ENCODE data around the gene SOX10. TPM values are rescaled to one million over a fixed set of nuclear protein-coding genes. Genes with fewer than 3 reads are reported as not detected.

SOX10 gene
- total and polyA plus RNA-seq, 4 donors = 0.08 to 5.9 (median 2.6) TPM; not detected in 1

- ATAC-seq (ENCODE audit: low FRiP score) (no peak), DNase-seq (no peak)
- Histone ChIP-seq H3K9me3 (ENCODE audit: control insufficient read depth, low read length) (no peaks in the 10 kb centered on the region), H3K27ac (ENCODE audit: low read depth in 1 of 2, low read length in 2 of 2) (no peak overlapping the region), H3K27me3 (ENCODE audit: control insufficient read depth in 1 of 2, insufficient read depth in 2 of 2, low read length in 1 of 2) (no peaks in the 10 kb centered on the region), H3K4me3 (ENCODE audit: low read length in 2 of 2) (no peak overlapping the region), H3K4me1 (ENCODE audit: control insufficient read depth in 1 of 2, insufficient read depth in 2 of 2, low read length in 2 of 2) (no peaks in the 10 kb centered on the region), H3K36me3 (ENCODE audit: control insufficient read depth in 1 of 2, insufficient read depth in 2 of 2, low read length in 1 of 2) (no peaks in the 10 kb centered on the region)
- intact Hi-C loops (cut with DNase I) = no loop called here
- 93 to 95% methylated on average over 12 of the region's 12 CpGs for WGBS, 2 donors
These were observed 33.9 kb upstream of the SOX10 start for GRCh38 chr22:38017939-38018885.

GRCh38 chr22:38017272-38017920 lies 33.0 kb upstream of the SOX10 start:
- no peak overlapping the region for H3K4me3 ChIP-seq (ENCODE audit: low read length in 2 of 2)
- H3K27ac ChIP-seq (ENCODE audit: low read depth in 1 of 2, low read length in 2 of 2) = no peak overlapping the region
- intact Hi-C loops (cut with DNase I) = no loop called here
- H3K9me3 ChIP-seq (ENCODE audit: control insufficient read depth, low read length) = no peaks in the 10 kb centered on the region
- H3K36me3 ChIP-seq (ENCODE audit: control insufficient read depth in 1 of 2, insufficient read depth in 2 of 2, low read length in 1 of 2) = no peaks in the 10 kb centered on the region
- no peaks in the 10 kb centered on the region for H3K27me3 ChIP-seq (ENCODE audit: control insufficient read depth in 1 of 2, insufficient read depth in 2 of 2, low read length in 1 of 2)
- peak; percentile 89 to 94 for DNase-seq
- H3K4me1 ChIP-seq (ENCODE audit: control insufficient read depth in 1 of 2, insufficient read depth in 2 of 2, low read length in 2 of 2) = no peaks in the 10 kb centered on the region
- ATAC-seq (ENCODE audit: low FRiP score) = peak; percentile 62
- WGBS, 2 donors = 55 to 56% methylated on average over 7 of the region's 7 CpGs

- Histone ChIP-seq H3K9me3 (ENCODE audit: control insufficient read depth, low read length) (no peaks in the 10 kb centered on the region), H3K27me3 (ENCODE audit: control insufficient read depth in 1 of 2, insufficient read depth in 2 of 2, low read length in 1 of 2) (no peaks in the 10 kb centered on the region), H3K4me3 (ENCODE audit: low read length in 2 of 2) (no peak overlapping the region), H3K36me3 (ENCODE audit: control insufficient read depth in 1 of 2, insufficient read depth in 2 of 2, low read length in 1 of 2) (no peaks in the 10 kb centered on the region), H3K4me1 (ENCODE audit: control insufficient read depth in 1 of 2, insufficient read depth in 2 of 2, low read length in 2 of 2) (no peaks in the 10 kb centered on the region), H3K27ac (ENCODE audit: low read depth in 1 of 2, low read length in 2 of 2) (no peak overlapping the region)
- peak; percentile 45 for ATAC-seq (ENCODE audit: low FRiP score)
- intact Hi-C loops (cut with DNase I) = no loop called here
- DNase-seq = no peak
- WGBS, 2 donors = 40 to 42% methylated on average over 30 to 33 of the region's 33 CpGs
These were observed 32.1 kb upstream of the SOX10 start for GRCh38 chr22:38016182-38017151.

DNA sequence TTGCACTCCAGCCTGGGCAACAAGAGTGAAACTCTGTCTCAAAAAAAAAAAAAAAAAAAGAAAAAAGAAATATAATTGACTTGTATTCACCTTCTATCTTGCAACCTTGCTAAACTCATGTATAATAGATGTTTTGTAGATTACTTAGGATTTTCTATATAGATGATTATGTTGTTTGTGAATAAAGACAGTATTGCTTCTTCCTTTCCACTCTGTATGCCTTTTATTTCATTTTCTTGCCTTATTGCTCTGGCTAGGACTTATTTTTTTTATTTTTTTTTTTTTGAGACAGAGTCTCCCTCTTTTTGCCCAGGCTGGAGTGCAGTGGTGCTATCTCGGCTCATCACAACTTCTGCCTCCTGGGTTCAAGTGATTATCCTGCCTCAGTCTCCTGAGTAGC lies 29.7 kb upstream of the SOX10 start:
- no peak for ATAC-seq (ENCODE audit: low FRiP score)

DNA sequence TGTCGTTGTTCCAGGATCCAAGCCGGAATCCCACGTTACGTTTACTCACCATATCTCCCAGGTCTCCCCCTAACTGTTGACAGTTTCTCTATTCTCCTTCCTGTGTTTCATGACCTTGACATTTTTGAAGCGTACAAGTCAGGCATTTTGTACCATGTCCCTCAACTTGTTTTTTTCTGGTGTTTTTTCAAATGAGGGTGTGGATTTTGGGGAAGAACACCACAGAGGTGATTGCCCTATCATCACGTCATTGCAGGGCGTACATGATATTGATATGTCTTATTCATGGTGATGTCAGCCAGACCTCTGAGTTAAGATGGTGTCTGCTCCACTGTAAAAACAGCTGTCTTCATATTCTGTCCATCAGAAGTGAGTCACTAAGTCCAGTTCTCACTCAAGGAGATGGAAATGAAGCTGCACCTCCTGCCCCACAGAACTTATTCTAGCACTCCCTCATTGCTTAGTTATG lies 28.3 kb upstream of the SOX10 start:
- Histone ChIP-seq H3K4me3 (ENCODE audit: low read length in 2 of 2) (no peak overlapping the region), H3K27ac (ENCODE audit: low read depth in 1 of 2, low read length in 2 of 2) (no peak overlapping the region), H3K27me3 (ENCODE audit: control insufficient read depth in 1 of 2, insufficient read depth in 2 of 2, low read length in 1 of 2) (no peaks in the 10 kb centered on the region), H3K4me1 (ENCODE audit: control insufficient read depth in 1 of 2, insufficient read depth in 2 of 2, low read length in 2 of 2) (no peaks in the 10 kb centered on the region), H3K9me3 (ENCODE audit: control insufficient read depth, low read length) (no peaks in the 10 kb centered on the region), H3K36me3 (ENCODE audit: control insufficient read depth in 1 of 2, insufficient read depth in 2 of 2, low read length in 1 of 2) (no peaks in the 10 kb centered on the region)
- no peak for ATAC-seq (ENCODE audit: low FRiP score)
- 85 to 88% methylated on average over 7 of the region's 7 CpGs for WGBS, 2 donors
- DNase-seq = no peak
- intact Hi-C loops (cut with DNase I) = no loop called here

More for the DNA sequence above, 29.7 kb upstream of the SOX10 start:
- intact Hi-C loops (cut with DNase I) = no loop called here
- Histone ChIP-seq H3K9me3 (ENCODE audit: control insufficient read depth, low read length) (no peaks in the 10 kb centered on the region), H3K27me3 (ENCODE audit: control insufficient read depth in 1 of 2, insufficient read depth in 2 of 2, low read length in 1 of 2) (no peaks in the 10 kb centered on the region), H3K36me3 (ENCODE audit: control insufficient read depth in 1 of 2, insufficient read depth in 2 of 2, low read length in 1 of 2) (no peaks in the 10 kb centered on the region), H3K4me1 (ENCODE audit: control insufficient read depth in 1 of 2, insufficient read depth in 2 of 2, low read length in 2 of 2) (no peaks in the 10 kb centered on the region), H3K27ac (ENCODE audit: low read depth in 1 of 2, low read length in 2 of 2) (no peak overlapping the region), H3K4me3 (ENCODE audit: low read length in 2 of 2) (no peak overlapping the region)
- no peak for DNase-seq
- 100% methylated on average over 1 of the region's 1 CpG for WGBS, 2 donors

DNA sequence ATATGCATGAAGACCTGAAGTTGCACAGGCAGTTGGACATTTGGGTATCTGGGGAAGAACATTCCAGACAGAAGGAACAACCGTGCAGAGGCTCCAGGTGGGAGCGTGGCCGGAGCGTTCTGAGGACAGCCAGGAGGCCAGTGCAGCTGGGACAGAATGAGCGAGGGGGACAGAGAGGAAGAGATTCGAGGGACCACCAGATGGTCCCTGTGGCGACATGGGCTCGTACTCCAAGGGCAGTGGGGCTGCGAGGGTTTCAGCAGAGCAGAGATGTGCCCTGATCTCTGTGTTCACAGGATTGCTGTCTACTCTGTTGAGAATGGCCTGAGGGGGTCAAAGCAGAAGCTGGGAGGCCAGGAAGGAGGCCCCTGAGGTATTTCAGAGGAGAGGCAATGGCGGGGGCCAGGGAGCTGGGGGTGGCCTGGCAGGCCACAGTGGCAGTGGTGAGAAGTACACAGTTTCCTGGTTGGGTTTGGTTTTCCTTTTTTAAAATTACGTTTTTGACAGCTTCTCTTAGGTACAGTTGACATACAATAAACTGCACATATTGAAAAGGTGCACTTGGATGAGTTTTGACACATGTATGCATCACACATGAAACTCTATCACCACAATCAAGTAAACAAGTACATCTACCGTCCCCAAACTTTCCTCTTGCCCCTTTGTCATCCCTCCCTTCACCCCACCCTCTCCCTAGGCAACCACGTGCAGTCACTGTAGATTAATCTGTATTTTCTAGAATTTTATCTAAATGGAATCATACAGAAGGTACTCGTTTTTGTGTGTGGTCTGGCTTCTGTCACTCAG lies 24.8 kb upstream of the SOX10 start:
- peak in 1 of 2 donors; percentile 66 for DNase-seq
- Histone ChIP-seq H3K36me3 (ENCODE audit: control insufficient read depth in 1 of 2, insufficient read depth in 2 of 2, low read length in 1 of 2) (no peaks in the 10 kb centered on the region), H3K27me3 (ENCODE audit: control insufficient read depth in 1 of 2, insufficient read depth in 2 of 2, low read length in 1 of 2) (no peaks in the 10 kb centered on the region), H3K27ac (ENCODE audit: low read depth in 1 of 2, low read length in 2 of 2) (no peak overlapping the region), H3K4me1 (ENCODE audit: control insufficient read depth in 1 of 2, insufficient read depth in 2 of 2, low read length in 2 of 2) (no peaks in the 10 kb centered on the region), H3K9me3 (ENCODE audit: control insufficient read depth, low read length) (no peaks in the 10 kb centered on the region), H3K4me3 (ENCODE audit: low read length in 2 of 2) (no peak overlapping the region)
- 79 to 83% methylated on average over 14 of the region's 14 CpGs for WGBS, 2 donors
- intact Hi-C loops (cut with DNase I) = no loop called here
- ATAC-seq (ENCODE audit: low FRiP score) = peak; percentile 26

- no peaks in the 10 kb centered on the region for H3K27me3 ChIP-seq (ENCODE audit: control insufficient read depth in 1 of 2, insufficient read depth in 2 of 2, low read length in 1 of 2)
- ATAC-seq (ENCODE audit: low FRiP score) = peak; percentile 29
- H3K4me1 ChIP-seq (ENCODE audit: control insufficient read depth in 1 of 2, insufficient read depth in 2 of 2, low read length in 2 of 2) = no peaks in the 10 kb centered on the region
- H3K4me3 ChIP-seq (ENCODE audit: low read length in 2 of 2) = no peak overlapping the region
- H3K9me3 ChIP-seq (ENCODE audit: control insufficient read depth, low read length) = no peaks in the 10 kb centered on the region
- no peak overlapping the region for H3K27ac ChIP-seq (ENCODE audit: low read depth in 1 of 2, low read length in 2 of 2)
- no peaks in the 10 kb centered on the region for H3K36me3 ChIP-seq (ENCODE audit: control insufficient read depth in 1 of 2, insufficient read depth in 2 of 2, low read length in 1 of 2)
- no peak for DNase-seq
- 88 to 93% methylated on average over 13 of the region's 13 CpGs for WGBS, 2 donors
- intact Hi-C loops (cut with DNase I) = no loop called here
These were observed 23.1 kb upstream of the SOX10 start for GRCh38 chr22:38007330-38007902.
